ENCODE measurements around the gene FAS.

Gene FAS

DNA sequence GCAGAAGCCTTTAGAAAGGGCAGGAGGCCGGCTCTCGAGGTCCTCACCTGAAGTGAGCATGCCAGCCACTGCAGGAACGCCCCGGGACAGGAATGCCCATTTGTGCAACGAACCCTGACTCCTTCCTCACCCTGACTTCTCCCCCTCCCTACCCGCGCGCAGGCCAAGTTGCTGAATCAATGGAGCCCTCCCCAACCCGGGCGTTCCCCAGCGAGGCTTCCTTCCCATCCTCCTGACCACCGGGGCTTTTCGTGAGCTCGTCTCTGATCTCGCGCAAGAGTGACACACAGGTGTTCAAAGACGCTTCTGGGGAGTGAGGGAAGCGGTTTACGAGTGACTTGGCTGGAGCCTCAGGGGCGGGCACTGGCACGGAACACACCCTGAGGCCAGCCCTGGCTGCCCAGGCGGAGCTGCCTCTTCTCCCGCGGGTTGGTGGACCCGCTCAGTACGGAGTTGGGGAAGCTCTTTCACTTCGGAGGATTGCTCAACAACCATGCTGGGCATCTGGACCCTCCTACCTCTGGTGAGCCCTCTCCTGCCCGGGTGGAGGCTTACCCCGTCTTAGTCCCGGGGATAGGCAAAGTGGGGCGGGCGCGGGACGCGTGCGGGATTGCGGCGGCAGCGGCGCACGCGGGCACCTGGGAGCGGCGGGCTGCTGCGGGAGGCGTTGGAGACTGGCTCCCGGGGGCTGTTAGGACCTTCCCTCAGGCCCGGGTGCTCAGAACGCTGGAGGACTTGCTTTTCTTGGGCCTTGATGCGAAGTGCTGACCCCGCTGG, at the start of gene FAS:
Gene FAS, plus strand, starts transcription at position 415 of the 777 bp plus-strand sequence. Its CDS starts 79 bp downstream, at position 494.
- peak; percentile 81 to 90 for DNase-seq

DNA sequence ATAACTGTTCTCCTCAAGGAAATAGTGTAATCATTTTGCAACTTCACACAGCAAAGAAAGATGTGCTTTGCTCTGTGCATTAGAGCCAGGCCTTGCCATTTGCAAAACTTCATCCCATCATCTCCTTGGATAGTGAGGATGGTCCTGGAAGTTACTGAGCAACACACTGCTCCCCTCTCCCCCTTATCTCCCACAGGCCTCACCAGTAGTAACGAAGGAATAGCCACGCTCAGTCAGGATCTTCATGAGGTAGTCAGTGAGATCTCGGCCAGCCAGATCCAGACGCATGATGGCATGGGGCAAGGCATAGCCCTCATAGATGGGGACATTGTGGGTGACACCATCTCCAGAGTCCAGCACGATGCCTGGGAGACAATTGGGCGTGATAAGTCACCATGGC, 49.6 kb upstream of the FAS start:
- no peak for DNase-seq

DNA sequence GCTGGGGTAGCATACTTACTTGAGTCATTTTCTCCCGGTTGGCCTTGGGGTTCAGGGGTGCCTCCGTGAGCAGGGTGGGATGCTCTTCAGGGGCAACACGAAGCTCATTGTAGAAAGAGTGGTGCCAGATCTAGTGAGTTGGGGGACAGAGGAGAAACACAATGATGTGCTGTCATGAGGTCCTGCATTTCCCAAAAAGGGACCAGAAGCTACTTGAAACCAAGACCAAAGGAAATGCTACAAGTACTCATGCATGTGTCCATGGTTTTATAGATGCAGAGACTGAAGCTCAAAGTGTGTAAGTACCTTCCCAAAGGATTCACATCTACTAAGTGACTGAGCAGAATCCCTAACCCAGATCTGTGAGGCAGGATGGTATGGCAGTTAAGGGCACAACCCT, 46.8 kb upstream of the FAS start:
- DNase-seq, result no peak

DNA sequence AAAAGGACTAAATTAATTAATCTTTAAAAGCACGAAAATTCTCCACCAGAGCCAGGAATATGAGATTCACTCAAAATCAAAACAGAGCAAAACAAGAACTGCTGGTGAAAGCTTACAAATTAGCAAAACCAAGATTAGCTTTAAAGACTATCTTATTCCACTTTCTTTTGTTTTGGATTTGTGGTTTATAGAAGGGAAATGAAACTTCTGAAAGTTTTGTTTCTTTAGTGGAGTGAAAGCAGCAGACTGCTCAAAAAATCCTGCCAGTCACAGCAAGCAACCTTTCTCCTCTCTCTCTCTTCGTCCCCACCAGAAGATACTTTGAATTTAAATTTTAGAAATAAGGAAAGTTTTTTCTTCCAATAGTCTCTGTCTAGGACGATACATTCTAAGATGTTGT, 45.8 kb upstream of the FAS start:
- DNase-seq, result no peak

DNA sequence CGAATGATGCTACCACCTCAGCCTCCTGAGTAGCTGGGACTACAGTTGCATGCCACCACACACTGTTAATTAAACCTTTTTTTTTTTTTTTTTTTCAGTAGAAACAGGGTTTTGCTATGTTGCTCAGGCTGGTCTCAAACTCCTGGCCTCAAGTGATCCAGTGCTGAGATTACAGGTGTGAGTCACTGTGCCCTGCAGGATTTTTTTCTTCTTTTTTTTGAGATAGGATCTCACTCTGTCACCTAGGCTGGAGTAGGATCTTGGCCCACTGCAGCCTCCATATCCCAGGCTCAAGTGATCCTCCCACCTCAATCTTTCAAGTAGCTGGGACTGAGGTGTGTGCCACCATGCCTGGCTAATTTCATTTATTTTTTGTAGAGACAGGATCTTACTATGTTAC, 44.4 kb upstream of the FAS start:
- no peak for DNase-seq

DNA sequence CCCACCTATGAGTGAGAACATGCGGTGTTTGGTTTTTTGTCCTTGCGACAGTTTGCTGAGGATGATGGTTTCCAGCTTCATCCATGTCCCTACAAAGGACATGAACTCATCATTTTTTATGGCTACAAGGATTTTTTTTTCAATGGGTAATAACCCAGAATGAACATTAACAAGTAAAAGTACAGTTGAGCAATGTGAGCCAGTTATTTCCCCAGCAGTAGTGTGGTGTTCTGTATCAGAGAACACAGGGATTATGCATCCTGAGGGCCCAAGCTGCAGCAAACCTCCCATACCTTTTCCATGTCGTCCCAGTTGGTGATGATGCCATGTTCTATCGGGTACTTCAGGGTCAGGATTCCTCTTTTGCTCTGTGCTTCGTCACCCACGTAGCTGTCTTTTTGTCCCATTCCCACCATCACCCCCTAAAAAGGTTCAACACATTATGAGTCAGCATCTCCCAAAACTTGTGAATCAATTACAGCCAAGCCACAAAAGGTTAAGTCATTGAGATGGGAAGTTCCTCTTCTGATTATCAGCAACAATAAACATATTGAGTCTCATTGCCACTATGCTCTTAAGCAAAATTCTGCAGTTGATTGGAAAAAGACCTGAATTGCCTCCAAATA, 43.5 kb upstream of the FAS start:
- DNase-seq, result no peak

DNA sequence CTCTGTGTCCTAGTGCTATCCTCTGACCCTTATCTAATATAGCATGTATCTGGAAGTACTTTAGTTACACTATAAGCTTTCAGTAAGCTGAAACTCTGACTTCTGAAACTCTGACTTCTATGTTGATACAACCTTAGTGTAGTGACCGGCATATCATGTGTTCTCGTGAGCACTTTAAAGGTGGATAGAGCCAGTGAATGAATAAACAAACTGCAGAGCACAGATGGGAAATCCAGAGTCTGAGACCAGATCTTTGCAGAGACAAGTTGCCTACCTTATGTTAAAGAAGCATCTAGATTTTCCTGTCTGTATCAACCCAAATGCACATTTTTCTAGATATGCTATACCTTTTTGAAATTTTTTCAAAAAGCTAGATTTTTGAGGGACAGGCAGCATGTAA, 41.5 kb upstream of the FAS start:
- no peak for DNase-seq

DNA sequence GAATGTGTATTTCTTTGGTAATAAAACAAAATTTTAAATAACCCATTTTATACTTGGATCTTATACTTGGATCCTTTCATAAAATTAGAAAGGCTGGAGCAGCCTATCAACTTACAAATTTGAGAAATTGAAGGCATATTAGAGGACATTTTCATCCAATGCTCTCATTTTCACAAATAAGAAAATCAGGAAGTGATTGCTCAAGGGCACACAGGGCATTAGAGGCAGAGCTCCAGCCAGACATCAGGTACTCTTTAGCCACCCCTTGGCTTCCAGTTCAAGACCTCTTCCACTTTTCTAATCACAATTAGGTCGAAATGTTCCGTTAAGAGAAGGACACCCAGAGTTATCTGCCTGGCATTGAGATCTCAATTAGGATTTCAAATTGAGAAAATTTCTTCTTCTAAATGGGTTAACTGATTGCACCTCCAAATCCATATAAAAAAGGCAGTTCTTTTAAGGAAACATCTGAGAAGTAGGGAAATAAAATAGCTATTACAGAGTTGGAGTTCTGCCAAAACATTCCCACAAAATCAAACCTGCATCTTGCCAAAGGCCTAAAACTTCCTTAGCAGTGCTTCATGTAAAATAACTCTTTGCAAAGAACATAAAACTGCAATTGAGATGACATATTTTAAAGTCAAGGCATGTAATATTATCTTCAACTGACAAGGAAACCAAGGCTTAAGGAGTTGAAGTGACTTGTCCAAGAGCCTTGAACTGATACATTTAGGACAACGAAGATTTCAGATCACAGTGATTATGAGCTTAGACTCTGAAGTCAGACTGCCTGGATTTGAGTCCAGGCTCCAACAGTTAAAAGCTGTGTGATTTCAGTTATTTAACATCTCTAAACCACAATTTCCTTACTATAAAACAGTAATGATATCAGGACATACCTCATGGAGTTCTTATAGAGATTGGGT, 40.4 kb upstream of the FAS start:
- no peak for DNase-seq

DNA sequence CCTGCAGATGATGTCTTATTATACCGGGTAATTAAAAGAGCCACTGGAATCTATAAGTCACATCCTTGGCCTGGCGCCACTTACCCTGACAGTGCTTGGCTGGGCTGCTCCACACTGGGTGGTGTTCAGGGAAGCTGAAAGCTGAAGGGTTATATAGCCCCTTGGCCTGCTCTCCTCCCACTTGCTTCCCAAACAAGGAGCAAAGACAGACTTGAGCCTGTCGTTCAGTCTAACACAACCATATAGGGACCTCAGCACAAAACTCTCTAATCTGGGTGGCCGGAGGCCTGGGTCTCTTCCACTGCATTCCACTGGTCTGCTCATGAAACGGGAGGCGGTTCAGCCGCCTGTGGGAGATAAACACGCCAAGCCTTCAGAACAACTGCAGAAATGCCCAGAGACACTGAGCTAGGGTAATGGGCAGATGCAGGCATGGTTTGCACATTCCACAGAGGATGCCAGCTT, 37.9 kb upstream of the FAS start, which contains the start of gene ACTA2:
Gene ACTA2, minus strand, starts transcription at position 127 of the 465 bp plus-strand sequence. CDS start 3,843 bp downstream, outside the sequence.
- DNase-seq, result no peak

DNA sequence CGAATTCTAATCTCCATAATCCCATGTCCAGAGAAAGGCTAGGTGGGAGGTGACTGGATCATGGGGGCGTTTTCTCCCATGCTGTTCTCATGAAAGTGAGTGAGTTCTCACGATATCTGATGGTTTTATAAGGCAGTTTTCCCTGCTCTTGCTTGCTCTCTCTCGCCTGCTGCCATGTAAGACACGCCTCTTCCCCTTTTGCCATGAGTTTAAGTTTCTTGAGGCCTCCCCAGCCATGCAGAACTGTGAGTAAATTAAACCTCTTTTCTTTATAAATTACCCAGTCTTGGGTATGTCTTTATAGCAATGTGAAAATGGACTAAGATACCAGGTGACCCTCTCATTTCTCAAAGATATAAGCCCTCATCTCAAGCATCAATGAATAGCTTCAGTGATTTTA, 36.9 kb upstream of the FAS start:
- DNase-seq, result no peak

DNA sequence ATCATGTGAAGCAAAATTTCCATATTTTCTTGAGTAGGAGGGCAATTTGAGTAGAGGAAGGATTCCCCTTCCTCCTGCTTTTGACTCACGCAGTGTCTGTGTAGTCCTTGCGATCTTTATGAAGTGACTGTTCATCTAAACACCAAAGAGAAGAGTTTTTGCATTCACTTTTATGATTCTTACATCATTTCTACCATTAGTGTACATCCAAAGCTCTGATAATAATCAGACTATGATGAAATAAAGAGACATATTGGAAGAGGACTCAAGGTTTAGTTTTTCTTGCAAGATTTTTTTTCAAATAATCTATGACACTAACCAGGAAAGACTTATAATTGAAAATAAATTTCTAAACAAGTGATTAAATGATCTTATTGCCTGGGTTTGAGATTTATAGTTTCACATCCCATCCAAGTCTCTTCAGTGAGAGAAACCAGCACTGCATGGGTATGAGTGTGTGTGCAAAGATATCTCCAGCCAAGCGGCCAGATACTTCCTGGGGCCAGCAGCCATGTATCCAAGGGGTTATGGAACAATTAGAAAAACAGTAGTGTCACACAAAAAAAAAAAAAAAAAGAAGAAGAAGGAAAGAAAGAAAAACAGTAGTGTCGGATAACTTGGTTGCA, 36.0 kb upstream of the FAS start:
- no peak for DNase-seq

DNA sequence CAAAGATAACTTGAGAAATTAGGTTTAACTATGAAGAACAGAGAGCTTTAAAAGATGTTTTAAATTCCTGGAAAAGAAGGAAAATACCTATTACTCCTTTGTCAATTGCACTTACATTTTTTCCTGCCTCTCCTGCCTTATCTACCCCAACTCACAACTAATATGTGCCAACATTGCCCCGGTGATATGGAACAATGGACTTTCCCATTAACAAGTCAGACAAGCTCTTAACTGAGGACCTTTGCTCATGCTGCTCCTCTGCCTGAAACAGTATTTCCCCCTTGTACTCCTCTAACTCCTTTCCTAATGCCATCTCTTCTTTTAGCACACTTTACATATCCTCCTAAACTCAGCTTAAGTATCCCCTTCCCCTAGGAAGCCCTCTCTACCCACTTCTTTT, 33.2 kb upstream of the FAS start:
- DNase-seq, result no peak

DNA sequence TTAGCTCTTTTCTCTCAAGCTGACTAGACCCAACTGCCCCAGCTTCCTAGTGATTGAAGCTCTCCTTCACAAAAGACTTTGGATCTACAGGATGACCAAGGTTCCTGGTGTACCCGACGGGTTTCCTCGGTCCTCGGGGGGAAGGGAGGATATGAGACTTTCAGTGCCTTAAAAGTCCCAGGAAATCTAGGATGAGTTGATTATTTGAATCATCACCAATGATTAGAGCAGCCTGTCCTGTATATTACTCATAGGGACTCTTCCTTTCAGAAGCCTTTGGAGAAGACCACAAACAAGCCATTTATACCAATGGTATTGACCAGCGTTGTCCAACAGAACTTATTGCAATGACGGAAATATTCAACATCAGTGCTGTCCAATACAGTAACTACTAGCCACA, 31.9 kb upstream of the FAS start:
- no peak for DNase-seq

DNA sequence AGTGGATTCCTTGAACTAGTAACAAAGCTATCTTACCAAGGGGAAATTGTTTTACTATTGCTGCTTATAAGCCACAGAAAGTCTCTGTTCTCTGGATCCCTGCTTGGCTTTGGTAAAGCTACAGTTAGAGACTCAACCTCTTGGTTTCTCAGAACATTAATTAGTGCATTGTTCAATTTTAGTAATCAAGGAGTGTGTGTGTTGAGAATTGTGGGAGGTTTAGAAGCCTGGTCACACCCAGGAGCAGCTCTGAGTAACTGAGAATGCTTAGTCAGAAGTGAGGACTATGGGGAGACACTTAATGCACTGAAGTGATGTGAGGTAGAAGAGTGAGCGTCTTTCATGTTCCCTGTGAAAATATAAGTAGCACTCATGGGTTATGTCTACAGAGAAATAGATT, 29.8 kb upstream of the FAS start:
- no peak for DNase-seq

DNA sequence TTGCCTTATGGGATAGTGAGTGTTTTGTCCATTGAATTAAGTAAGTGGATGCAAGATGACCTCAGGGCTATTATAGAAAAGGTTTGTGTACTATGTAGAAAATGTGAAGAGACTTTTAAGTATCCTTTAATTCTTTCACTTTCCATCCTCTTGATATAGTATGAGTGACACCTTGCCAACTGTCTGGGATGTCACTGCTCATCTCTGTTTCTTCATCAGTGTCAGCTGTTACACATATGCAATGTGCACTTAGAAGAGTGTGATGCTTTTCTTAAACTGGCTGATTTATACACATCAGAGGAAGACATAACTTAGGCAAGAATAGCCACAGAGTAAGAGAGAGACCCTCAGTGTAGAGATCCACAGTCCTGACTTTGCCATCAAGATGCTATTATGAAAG, 29.3 kb upstream of the FAS start:
- no peak for DNase-seq

DNA sequence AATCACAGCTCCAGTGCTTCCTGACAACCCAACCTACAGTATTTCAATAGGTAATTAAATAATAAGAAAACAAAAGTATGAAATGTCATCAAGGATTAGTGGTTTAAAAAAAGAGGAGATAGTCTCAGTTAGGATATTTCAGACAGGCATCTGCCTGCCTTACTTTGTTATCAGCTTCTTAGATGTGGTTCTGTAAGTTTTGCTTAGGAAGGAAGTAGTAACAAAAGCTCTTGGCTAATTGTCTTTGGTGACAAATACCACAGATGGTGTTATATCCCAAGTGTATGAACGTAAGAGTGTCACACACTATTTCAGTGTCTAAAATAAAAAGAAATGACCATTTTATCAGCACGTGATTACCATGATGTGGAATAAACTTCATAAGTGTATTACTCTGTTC, 28.3 kb upstream of the FAS start:
- DNase-seq, result peak in 1 of 2 donors; percentile 52

DNA sequence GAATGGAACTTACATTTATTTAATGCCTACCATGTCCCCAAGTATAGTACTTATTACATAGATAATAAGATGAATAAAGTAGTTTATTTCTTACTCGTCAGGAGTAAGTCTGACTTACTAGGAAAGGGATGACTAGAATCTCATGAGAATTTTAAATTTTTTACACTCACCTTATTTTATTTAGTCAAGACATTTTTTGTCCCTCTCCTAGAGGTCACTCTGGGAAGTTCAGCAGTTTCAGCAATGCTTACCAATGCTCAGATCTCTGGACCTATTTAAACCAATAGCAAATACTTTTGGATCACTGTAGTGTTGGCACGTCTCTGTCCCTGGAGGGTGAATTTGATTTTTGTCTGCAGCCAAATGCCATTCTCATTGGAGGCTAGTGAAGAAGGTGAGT, 27.3 kb upstream of the FAS start:
- DNase-seq, result no peak

DNA sequence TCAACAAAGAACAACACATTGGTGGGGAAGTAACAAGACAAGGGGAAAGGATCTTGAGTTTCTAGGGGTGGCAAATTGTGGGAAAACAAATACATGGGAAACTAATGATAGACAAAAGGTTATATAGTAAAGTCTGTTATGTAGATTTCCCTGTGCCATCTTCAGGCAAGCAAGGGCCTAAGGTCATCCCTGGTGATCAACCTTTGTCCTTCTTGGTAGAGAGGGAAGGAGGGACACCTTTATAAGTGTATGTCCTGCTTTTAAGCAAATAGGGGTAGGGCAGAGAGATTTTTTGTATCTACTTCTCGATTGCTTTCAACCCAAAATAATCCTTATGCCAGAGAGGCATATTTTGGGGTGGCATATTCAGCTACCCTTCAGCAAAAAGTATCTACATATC, 26.2 kb upstream of the FAS start:
- DNase-seq, result no peak

DNA sequence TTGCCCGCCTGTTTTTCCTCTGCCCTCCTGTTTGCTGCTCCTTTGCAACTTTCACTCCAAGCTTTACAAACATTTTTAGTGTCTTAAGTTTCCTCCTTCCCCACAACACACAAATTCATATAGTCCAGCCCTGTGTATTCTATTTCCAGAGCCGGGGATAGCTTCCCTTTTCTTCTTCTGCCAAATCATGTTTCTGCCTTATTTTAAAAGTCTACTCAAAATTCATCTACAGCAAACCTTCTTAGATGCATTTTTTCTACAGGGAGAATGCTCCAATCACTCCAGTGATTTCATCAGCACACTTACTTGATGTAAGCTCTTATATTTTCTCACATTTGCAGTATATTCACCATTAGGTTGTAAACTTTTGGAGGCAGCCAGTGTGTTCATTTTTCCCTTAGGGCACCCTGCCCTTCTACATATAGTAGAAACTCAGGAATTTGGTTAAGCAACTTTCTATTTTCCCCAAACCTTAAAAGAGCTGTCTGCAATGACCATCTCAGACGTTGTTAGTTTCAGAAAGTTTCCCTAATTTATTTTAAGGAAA, 25.7 kb upstream of the FAS start:
- no peak for DNase-seq

DNA sequence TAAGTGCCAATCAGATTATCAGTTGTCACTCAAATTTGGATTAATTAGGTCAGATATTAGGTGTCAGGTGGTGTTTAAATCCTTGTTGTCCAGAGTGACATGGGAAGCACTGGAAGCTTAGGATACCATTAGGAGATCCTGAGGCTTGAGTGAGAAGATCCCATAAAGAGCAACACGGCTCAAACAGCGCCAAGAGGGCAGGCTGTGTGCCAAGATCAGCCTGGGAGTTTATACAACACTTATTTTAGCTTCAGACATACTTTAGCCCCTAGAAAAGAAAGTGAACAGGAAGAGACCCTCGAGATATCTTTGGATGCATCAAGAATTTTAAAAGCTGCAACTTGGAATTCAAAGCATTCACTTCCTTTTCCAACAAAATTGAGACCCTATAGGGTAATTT, 23.8 kb upstream of the FAS start:
- DNase-seq, result no peak

DNA sequence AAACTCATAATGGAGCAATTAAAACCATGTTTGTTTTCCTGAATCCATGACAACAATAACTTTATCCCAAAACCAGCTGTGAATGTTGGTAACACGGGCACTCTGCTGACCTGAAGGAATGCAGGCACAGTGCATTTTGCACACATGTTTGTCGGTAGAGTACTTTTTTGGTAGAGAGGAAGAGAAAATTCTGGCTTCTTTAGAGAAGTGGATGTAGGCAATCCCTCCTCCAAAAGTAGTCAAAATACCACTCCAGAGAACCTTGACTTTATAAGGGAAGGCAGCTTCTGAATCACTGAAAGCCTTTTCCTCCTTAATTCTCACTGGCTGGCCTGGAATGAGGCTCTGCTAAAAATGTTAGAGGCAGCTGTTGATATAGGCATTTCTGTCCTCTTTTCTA, 22.2 kb upstream of the FAS start:
- DNase-seq, result no peak

DNA sequence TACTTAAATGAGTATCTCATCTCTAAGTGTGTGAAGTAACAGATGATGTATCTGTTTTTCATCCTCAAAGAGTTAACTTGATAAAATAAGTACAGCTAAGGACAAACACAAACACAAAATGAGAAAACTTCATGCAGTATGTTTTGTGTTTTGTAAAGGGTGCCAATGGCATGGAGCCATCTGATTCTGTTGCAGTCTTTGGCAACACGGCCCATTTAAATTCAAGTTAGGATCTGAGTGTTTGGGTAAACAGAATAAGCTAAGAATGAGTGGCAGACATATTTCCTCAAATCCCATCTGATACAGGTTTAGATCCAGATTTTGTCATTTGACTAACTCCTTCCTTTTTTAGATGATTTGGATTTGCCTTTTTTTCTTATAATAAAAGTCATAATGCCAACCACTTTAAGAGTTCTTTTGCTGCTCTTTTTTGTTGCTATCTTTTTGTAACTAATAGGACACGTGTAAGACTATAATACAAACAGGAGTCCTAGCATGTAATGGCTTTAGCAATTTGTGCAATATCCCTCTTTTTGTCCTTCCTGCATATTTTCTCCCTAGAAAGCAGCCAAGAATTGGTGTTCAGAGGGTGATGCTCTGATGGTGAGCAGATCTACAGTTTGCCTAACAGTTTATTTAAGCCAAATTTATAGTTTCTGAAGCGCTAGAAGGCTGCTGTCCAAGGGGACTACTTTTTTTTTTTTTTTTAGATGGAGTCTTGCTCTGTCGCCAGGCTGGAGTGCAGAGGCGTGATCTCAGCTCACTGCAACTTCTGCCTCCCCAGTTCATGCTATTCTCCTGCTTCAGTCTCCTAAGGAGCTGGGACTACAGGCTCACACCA, 19.2 kb upstream of the FAS start:
- no peak for DNase-seq

Measured in CD4-positive, alpha-beta T cell treated with Interleukin-4 for 1 hour (primary cell).